Keratinocyte (primary cell): ENCODE results near the gene FBLIM1. TPM values are rescaled to one million over a fixed set of nuclear protein-coding genes. Genes with fewer than 3 reads are reported as not detected.

ENCODE experiments used
- DNase-seq: peaks from one replicate; pipeline ENCODE4 v3.0.0-alpha.2; 2011; ENCODE audit warnings: low read depth, missing footprints, low spot score
- FAIRE-seq: peaks from 2 replicates; lab custom pipeline; 2011; peaks lifted over from hg19 to GRCh38; lab: Jason Lieb, UNC
- H2AFZ ChIP-seq: 2 replicates; pipeline ENCODE4 v1.6.0; 2012; ENCODE audit warnings: low read length, control low read depth, inconsistent platforms; ENCODE audit not compliant: control insufficient read depth
- H3K27ac ChIP-seq: 2 replicates; pipeline ENCODE4 v1.5.1; 2011; ENCODE audit warnings: low read length; ENCODE audit not compliant: control insufficient read depth, insufficient read depth
- H3K27me3 ChIP-seq: 3 replicates; pipeline ENCODE4 v1.6.0; 2011; ENCODE audit warnings: low read length; ENCODE audit not compliant: control insufficient read depth, insufficient read depth; ENCODE audit errors: extremely low read depth
- H3K36me3 ChIP-seq, 2 experiments: 2 replicates in 1 of 2; 3 replicates in 1 of 2; pipeline ENCODE4 v1.5.1; 2011; ENCODE audit warnings: low read length in 2 of 2, mild to moderate bottlenecking in 1 of 2; ENCODE audit not compliant: control insufficient read depth in 2 of 2, insufficient read depth in 2 of 2; ENCODE audit errors: extremely low read depth in 1 of 2
- H3K4me1 ChIP-seq: 3 replicates; pipeline ENCODE4 v1.5.1; 2011; ENCODE audit warnings: low read length; ENCODE audit not compliant: control insufficient read depth, insufficient read depth; ENCODE audit errors: extremely low read depth
- H3K4me2 ChIP-seq: 3 replicates; pipeline ENCODE4 v1.6.0; 2011; ENCODE audit warnings: low read depth, low read length; ENCODE audit not compliant: control insufficient read depth, insufficient read depth; ENCODE audit errors: extremely low read depth
- H3K4me3 ChIP-seq, 3 experiments: fragments of 200-600 bp in 1 of 3; sonication (generic) in 1 of 3; 2 replicates in 2 of 3; 3 replicates in 1 of 3; pipeline ENCODE4 v1.5.1; 2011 to 2016; ENCODE audit warnings: low read length in 3 of 3, mild to moderate bottlenecking in 3 of 3, control low read depth in 2 of 3, inconsistent platforms in 1 of 3, low read depth in 1 of 3, mixed read lengths in 1 of 3, mixed run types in 1 of 3, moderate library complexity in 1 of 3; ENCODE audit not compliant: control insufficient read depth in 2 of 3, insufficient read depth in 2 of 3; ENCODE audit errors: extremely low read depth in 1 of 3
- H3K79me2 ChIP-seq: 2 replicates; pipeline ENCODE4 v1.6.0; 2012; ENCODE audit warnings: low read length; ENCODE audit not compliant: control insufficient read depth, insufficient read depth
- H3K9ac ChIP-seq: 3 replicates; pipeline ENCODE4 v1.6.0; 2011; ENCODE audit warnings: low read length; ENCODE audit not compliant: control insufficient read depth, insufficient read depth; ENCODE audit errors: extremely low read depth
- H3K9me1 ChIP-seq: 3 replicates; pipeline ENCODE4 v1.6.0; 2011; ENCODE audit warnings: low read length; ENCODE audit not compliant: control insufficient read depth, insufficient read depth; ENCODE audit errors: extremely low read depth
- H3K9me3 ChIP-seq: 2 replicates; pipeline ENCODE4 v1.5.1; 2012; ENCODE audit warnings: low read depth, low read length; ENCODE audit not compliant: control insufficient read depth
- H4K20me1 ChIP-seq: 3 replicates; pipeline ENCODE4 v1.6.0; 2011; ENCODE audit warnings: low read length; ENCODE audit not compliant: control insufficient read depth, insufficient read depth; ENCODE audit errors: extremely low read depth
- CTCF ChIP-seq, 3 experiments: IDR thresholded peaks in 1 of 3; conservative IDR thresholded peaks in 1 of 3; optimal IDR thresholded peaks in 1 of 3; 2 replicates in 2 of 3; 3 replicates in 1 of 3; pipeline versions ENCODE3 to v1.5.1; 2011; ENCODE audit warnings: low read length in 3 of 3, mild to moderate bottlenecking in 3 of 3, moderate library complexity in 2 of 3, control low read depth in 1 of 3, inconsistent platforms in 1 of 3; ENCODE audit not compliant: insufficient read depth in 2 of 3; ENCODE audit errors: extremely low read depth in 1 of 3
- EZH2 ChIP-seq: IDR thresholded peaks from one replicate; pipeline ENCODE4 v1.6.1; 2012; ENCODE audit warnings: inconsistent platforms, mild to moderate bottlenecking, low read length, moderate library complexity
- dilution Hi-C: fragments of 300-500 bp; cut with MboI; formaldehyde crosslinking; loops from one replicate; pipeline ENCODE4 v1.7.0; 2020; ENCODE audit warnings: low sequenced_read_pairs; ENCODE audit not compliant: extremely low pct_ligation_motif_present
- polyA plus RNA-seq, 5 experiments: library from polyadenylated mRNA; depleted of rRNA in 3 of 5; stranded (reverse) in 3 of 5; stranded (forward) in 1 of 5; unstranded in 1 of 5; fragments of >200 nt; gene quantifications; 1 replicate in 1 of 5; 2 replicates in 3 of 5; 3 replicates in 1 of 5; pipeline versions ENCODE4 v1.2.1 to v1.2.3, GENCODE V29; 2011 to 2012; ENCODE audit warnings: missing spikeins in 2 of 5, low read depth in 1 of 5, low replicate concordance in 1 of 5

Gene FBLIM1
- polyA plus RNA-seq, 1 donor (not counting 4 experiments of a cell fraction or from before 2014, with no cell fraction given): 144 TPM

- Histone ChIP-seq H3K79me2 (peaks cover 5% of the 10 kb centered on the region), H3K9me3 (no peaks in the 10 kb centered on the region), H3K27ac (no peak overlapping the region), H2AFZ (no peak overlapping the region), H3K9ac (no peak overlapping the region), H3K4me1 (no peaks in the 10 kb centered on the region), H3K27me3 (no peaks in the 10 kb centered on the region), H3K36me3 (peaks cover 37 to 56% of the 10 kb centered on the region in 2 experiments), H3K4me3 (no peak overlapping the region), H3K4me2 (no peak overlapping the region), H4K20me1 (no peaks in the 10 kb centered on the region), H3K9me1 (peaks cover 2% of the 10 kb centered on the region)
- DNase-seq (no peak), FAIRE-seq (no peak)
- TF ChIP-seq CTCF (optimal IDR thresholded peaks at IDR 0.05 in 1 of 3, IDR thresholded peaks at IDR 0.05 in 1 of 3, conservative IDR thresholded peaks at IDR 0.05 in 1 of 3; ENCODE audit: extremely low read depth in 1 of 3, insufficient read depth in 2 of 3, low read length in 3 of 3): no peak
- no peak for TF ChIP-seq EZH2
- dilution Hi-C loops: no loop called here
Observed at GRCh38 chr1:15719381-15720120, 39.0 kb upstream of the FBLIM1 start.

- Histone ChIP-seq H3K36me3 (peaks cover 35 to 60% of the 10 kb centered on the region in 2 experiments), H3K4me1 (no peaks in the 10 kb centered on the region), H3K27me3 (no peaks in the 10 kb centered on the region), H3K79me2 (no peaks in the 10 kb centered on the region), H2AFZ (no peak overlapping the region), H3K4me2 (no peak overlapping the region), H3K9me3 (no peaks in the 10 kb centered on the region), H3K27ac (no peak overlapping the region), H3K4me3 (no peak overlapping the region), H3K9ac (no peak overlapping the region), H4K20me1 (no peaks in the 10 kb centered on the region), H3K9me1 (peaks cover 2% of the 10 kb centered on the region)
- TF ChIP-seq CTCF (optimal IDR thresholded peaks at IDR 0.05 in 1 of 3, IDR thresholded peaks at IDR 0.05 in 1 of 3, conservative IDR thresholded peaks at IDR 0.05 in 1 of 3; ENCODE audit: extremely low read depth in 1 of 3, insufficient read depth in 2 of 3, low read length in 3 of 3) (no peak), EZH2 (no peak)
- no peak for FAIRE-seq
- DNase-seq: no peak
- dilution Hi-C loops: no loop called here
Observed at GRCh38 chr1:15720861-15721260, 37.7 kb upstream of the FBLIM1 start.
